HepG2 (cell line): ENCODE data around the gene COG1. TPM values are rescaled to one million over a fixed set of nuclear protein-coding genes. Genes with fewer than 3 reads are reported as not detected.
A peak's percentile ranks its signal among the peaks of the same experiment; 100 is the strongest.

Source experiments
- ELF3 ChIP-seq: IDR thresholded peaks from 2 replicates; pipeline ENCODE4 v1.6.1; 2016; ENCODE audit warnings: missing genetic modification reagents, missing compliant biosample characterization
- GLI4 ChIP-seq: sonication (generic); formaldehyde crosslinking; IDR thresholded peaks from 2 replicates; pipeline ENCODE4 v1.5.1; 2020; ENCODE audit warnings: missing genetic modification reagents, mild to moderate bottlenecking, moderate library complexity, borderline replicate concordance
- HOXA5 ChIP-seq: sonication (generic); formaldehyde crosslinking; IDR thresholded peaks from 2 replicates; pipeline ENCODE4 v1.4.0; 2020; ENCODE audit warnings: missing genetic modification reagents
- JARID2 ChIP-seq: sonication (generic); formaldehyde crosslinking; IDR thresholded peaks from 2 replicates; pipeline ENCODE4 v1.8.1; 2023; ENCODE audit warnings: missing genetic modification reagents, inconsistent platforms; ENCODE audit not compliant: insufficient replicate concordance
- NFE2L1 ChIP-seq: sonication (generic); formaldehyde crosslinking; IDR thresholded peaks from 2 replicates; pipeline ENCODE4 v1.4.0; 2020; ENCODE audit warnings: missing genetic modification reagents, mild to moderate bottlenecking, borderline replicate concordance
- PITX1 ChIP-seq: sonication (generic); formaldehyde crosslinking; IDR thresholded peaks from 2 replicates; pipeline ENCODE4 v1.5.1; 2020; ENCODE audit warnings: mild to moderate bottlenecking, missing genetic modification reagents
- POLR2AphosphoS2 ChIP-seq: IDR thresholded peaks from 2 replicates; pipeline ENCODE4 v1.6.1; 2011; ENCODE audit warnings: low read depth, low read length, improper control_type of control experiment
- RFXAP ChIP-seq: sonication (generic); formaldehyde crosslinking; IDR thresholded peaks from 2 replicates; pipeline ENCODE4 v1.4.0; 2020; ENCODE audit warnings: missing genetic modification reagents, borderline replicate concordance
- SIN3A ChIP-seq: IDR thresholded peaks from 2 replicates; pipeline ENCODE4 v1.6.1; 2011; ENCODE audit warnings: low read depth, mild to moderate bottlenecking, control low read depth, low read length, borderline replicate concordance
- TCF7 ChIP-seq: sonication (generic); IDR thresholded peaks from 2 replicates; pipeline ENCODE4 v1.6.1; 2016; ENCODE audit warnings: antibody characterized with exemption, low read depth
- TRIM24 ChIP-seq: sonication (generic); formaldehyde crosslinking; IDR thresholded peaks from 2 replicates; pipeline ENCODE4 v1.8.0; 2022; ENCODE audit warnings: mild to moderate bottlenecking, missing genetic modification reagents
- TSC22D2 ChIP-seq: sonication (generic); formaldehyde crosslinking; IDR thresholded peaks from 2 replicates; pipeline ENCODE4 v1.5.1; 2020; ENCODE audit warnings: missing genetic modification reagents, mild to moderate bottlenecking, borderline replicate concordance
- ZFP36 ChIP-seq: fragments of 150-350 bp; IDR thresholded peaks from 2 replicates; pipeline ENCODE4 v1.6.1; 2018; ENCODE audit warnings: borderline replicate concordance, low read length, low read depth; ENCODE audit not compliant: partially characterized antibody
- ZNF350 ChIP-seq: sonication (generic); formaldehyde crosslinking; IDR thresholded peaks from 2 replicates; pipeline ENCODE4 v1.4.0; 2020; ENCODE audit warnings: mild to moderate bottlenecking, low read depth, missing genetic modification reagents, borderline replicate concordance
- ZNF496 ChIP-seq: sonication (generic); formaldehyde crosslinking; IDR thresholded peaks from 2 replicates; pipeline ENCODE4 v1.8.1; 2023; ENCODE audit warnings: mild to moderate bottlenecking, moderate library complexity, missing genetic modification reagents; ENCODE audit not compliant: insufficient replicate concordance
- ZNF614 ChIP-seq: IDR thresholded peaks from 2 replicates; pipeline ENCODE4 v1.6.1; 2018; ENCODE audit warnings: missing biosample characterization, missing genetic modification reagents, inconsistent platforms, borderline replicate concordance
- ZNF670 ChIP-seq: sonication (generic); formaldehyde crosslinking; IDR thresholded peaks from 2 replicates; pipeline ENCODE4 v1.8.0; 2022; ENCODE audit warnings: mild to moderate bottlenecking, missing genetic modification reagents, borderline replicate concordance
- ZNF776 ChIP-seq: sonication (generic); formaldehyde crosslinking; IDR thresholded peaks from 2 replicates; pipeline ENCODE4 v1.4.0; 2020; ENCODE audit warnings: mild to moderate bottlenecking, missing genetic modification reagents
- ZSCAN9 ChIP-seq: IDR thresholded peaks from 2 replicates; pipeline ENCODE4 v1.6.1; 2016; ENCODE audit warnings: borderline replicate concordance
- polyA plus RNA-seq, 8 experiments: library from polyadenylated mRNA; depleted of rRNA in 3 of 8; stranded (reverse) in 7 of 8; unstranded in 1 of 8; fragments of >200 nt; fragmentation: Illumina TruSeq in 4 of 8; extraction: Trizol in 4 of 8; gene quantifications; 2 replicates each; pipeline versions ENCODE4 v1.2.1 to v1.2.3, GENCODE V29; 2011 to 2016; ENCODE audit warnings: low read depth in 4 of 8, missing spikeins in 1 of 8, mixed read lengths in 1 of 8; ENCODE audit not compliant: insufficient read depth in 1 of 8
- total RNA-seq, 5 experiments: library from RNA; depleted of rRNA; stranded (reverse); fragments of >200 nt; fragmentation: Illumina TruSeq; extraction: Trizol; gene quantifications; 2 replicates each; pipeline ENCODE4 v1.2.3, GENCODE V29; 2016; ENCODE audit warnings: low read depth in 1 of 5
- TF ChIP-seq, protein P1 (sequence below): sonication (generic); formaldehyde crosslinking; IDR thresholded peaks from 2 replicates; pipeline ENCODE4 v1.5.1; 2020; ENCODE audit warnings: mild to moderate bottlenecking, missing genetic modification reagents
- TF ChIP-seq, protein P2 (sequence below): sonication (generic); formaldehyde crosslinking; IDR thresholded peaks from 2 replicates; pipeline ENCODE4 v1.4.0; 2020; ENCODE audit warnings: missing genetic modification reagents
- TF ChIP-seq, protein P3 (sequence below): sonication (generic); formaldehyde crosslinking; IDR thresholded peaks from 2 replicates; pipeline ENCODE4 v1.4.0; 2020; ENCODE audit warnings: missing genetic modification reagents
- TF ChIP-seq, protein P4 (sequence below): IDR thresholded peaks from 2 replicates; pipeline ENCODE4 v1.6.1; 2012; ENCODE audit warnings: low read length, improper control_type of control experiment

COG1 gene
- total and polyA plus RNA-seq, 2 of the 13 experiments (the other 11 are each of a cell fraction or from before 2014, with no cell fraction given): 36.6 to 39.7 TPM

DNA sequence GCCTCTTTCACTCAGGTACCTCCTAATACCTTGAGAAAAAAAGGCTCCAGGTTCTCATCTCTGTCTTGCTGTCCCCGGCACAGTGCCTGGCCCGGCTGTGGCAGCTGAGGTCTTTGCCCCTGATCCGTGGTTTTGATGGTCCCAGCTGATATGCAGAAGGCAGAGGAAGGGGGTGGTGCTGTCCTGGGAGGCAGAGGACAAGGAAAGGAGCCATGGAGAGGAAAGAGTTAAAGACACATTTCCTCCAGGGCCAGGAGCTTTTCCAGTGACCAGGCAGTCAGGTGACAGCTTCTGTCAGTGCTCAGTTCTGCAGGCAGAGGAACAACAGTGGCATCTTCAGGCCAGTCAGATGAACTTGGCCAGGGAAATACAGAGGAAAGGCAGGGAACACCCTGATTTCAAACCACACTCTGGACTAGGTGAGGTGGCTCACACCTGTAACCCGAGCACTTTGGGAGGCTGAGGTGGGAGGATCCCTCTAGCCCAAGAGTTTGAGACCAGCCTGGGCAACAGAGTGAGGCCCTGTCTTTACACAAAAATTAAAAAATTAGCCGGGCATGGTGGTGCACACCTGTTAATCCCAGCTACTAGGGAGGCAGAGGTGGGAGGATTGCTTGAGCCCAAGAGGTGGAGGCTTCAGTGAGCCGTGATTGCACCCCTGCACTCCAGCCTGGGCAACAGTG lies 3.3 kb upstream of the COG1 start (continued):
- TF ChIP-seq, protein P1, sequence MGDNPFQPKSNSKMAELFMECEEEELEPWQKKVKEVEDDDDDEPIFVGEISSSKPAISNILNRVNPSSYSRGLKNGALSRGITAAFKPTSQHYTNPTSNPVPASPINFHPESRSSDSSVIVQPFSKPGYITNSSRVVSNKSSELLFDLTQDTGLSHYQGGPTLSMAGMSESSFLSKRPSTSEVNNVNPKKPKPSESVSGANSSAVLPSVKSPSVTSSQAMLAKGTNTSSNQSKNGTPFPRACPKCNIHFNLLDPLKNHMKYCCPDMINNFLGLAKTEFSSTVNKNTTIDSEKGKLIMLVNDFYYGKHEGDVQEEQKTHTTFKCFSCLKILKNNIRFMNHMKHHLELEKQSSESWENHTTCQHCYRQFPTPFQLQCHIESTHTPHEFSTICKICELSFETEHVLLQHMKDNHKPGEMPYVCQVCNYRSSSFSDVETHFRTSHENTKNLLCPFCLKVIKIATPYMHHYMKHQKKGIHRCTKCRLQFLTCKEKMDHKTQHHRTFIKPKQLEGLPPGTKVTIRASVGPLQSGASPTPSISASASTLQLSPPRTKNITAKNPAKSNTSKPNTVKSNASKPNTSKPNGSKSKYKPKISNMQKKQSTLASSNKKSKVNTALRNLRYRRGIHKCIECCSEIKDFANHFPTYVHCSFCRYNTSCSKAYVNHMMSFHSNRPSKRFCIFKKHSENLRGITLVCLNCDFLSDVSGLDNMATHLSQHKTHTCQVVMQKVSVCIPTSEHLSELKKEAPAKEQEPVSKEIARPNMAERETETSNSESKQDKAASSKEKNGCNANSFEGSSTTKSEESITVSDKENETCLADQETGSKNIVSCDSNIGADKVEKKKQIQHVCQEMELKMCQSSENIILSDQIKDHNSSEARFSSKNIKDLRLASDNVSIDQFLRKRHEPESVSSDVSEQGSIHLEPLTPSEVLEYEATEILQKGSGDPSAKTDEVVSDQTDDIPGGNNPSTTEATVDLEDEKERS: no peak
- TF ChIP-seq, protein P2, sequence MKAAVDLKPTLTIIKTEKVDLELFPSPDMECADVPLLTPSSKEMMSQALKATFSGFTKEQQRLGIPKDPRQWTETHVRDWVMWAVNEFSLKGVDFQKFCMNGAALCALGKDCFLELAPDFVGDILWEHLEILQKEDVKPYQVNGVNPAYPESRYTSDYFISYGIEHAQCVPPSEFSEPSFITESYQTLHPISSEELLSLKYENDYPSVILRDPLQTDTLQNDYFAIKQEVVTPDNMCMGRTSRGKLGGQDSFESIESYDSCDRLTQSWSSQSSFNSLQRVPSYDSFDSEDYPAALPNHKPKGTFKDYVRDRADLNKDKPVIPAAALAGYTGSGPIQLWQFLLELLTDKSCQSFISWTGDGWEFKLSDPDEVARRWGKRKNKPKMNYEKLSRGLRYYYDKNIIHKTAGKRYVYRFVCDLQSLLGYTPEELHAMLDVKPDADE (CRISPR knock-in tag): no peak
- TF ChIP-seq ZNF496 (CRISPR knock-in tag): no peak
- no peak for TF ChIP-seq ZNF776
- no peak for TF ChIP-seq TSC22D2 (CRISPR knock-in tag)
- no peak for TF ChIP-seq ZNF670
- TF ChIP-seq ZSCAN9 (CRISPR knock-in tag): no peak
- TF ChIP-seq JARID2: no peak
- no peak; the same call in 1 of the 2 replicates for TF ChIP-seq RFXAP
- TF ChIP-seq ZNF614 (CRISPR knock-in tag): no peak
- TF ChIP-seq, protein P3, sequence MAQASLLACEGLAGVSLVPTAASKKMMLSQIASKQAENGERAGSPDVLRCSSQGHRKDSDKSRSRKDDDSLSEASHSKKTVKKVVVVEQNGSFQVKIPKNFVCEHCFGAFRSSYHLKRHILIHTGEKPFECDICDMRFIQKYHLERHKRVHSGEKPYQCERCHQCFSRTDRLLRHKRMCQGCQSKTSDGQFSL (CRISPR knock-in tag): no peak
- TF ChIP-seq TCF7: no peak
- TF ChIP-seq POLR2AphosphoS2: no peak
- no peak for TF ChIP-seq PITX1 (CRISPR knock-in tag)
- no peak for TF ChIP-seq NFE2L1
- peak; percentile 65; the same call in 1 of the 2 replicates for TF ChIP-seq ELF3 (CRISPR knock-in tag)
- TF ChIP-seq TRIM24 (CRISPR knock-in tag): no peak
- TF ChIP-seq ZNF350 (CRISPR knock-in tag): no peak
- TF ChIP-seq GLI4 (CRISPR knock-in tag): no peak
- no peak for TF ChIP-seq ZFP36
- TF ChIP-seq HOXA5: no peak
- TF ChIP-seq, protein P4, sequence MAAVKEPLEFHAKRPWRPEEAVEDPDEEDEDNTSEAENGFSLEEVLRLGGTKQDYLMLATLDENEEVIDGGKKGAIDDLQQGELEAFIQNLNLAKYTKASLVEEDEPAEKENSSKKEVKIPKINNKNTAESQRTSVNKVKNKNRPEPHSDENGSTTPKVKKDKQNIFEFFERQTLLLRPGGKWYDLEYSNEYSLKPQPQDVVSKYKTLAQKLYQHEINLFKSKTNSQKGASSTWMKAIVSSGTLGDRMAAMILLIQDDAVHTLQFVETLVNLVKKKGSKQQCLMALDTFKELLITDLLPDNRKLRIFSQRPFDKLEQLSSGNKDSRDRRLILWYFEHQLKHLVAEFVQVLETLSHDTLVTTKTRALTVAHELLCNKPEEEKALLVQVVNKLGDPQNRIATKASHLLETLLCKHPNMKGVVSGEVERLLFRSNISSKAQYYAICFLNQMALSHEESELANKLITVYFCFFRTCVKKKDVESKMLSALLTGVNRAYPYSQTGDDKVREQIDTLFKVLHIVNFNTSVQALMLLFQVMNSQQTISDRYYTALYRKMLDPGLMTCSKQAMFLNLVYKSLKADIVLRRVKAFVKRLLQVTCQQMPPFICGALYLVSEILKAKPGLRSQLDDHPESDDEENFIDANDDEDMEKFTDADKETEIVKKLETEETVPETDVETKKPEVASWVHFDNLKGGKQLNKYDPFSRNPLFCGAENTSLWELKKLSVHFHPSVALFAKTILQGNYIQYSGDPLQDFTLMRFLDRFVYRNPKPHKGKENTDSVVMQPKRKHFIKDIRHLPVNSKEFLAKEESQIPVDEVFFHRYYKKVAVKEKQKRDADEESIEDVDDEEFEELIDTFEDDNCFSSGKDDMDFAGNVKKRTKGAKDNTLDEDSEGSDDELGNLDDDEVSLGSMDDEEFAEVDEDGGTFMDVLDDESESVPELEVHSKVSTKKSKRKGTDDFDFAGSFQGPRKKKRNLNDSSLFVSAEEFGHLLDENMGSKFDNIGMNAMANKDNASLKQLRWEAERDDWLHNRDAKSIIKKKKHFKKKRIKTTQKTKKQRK: no peak
- no peak for TF ChIP-seq SIN3A
